Upper lobe of left lung (tissue), 6 donors: ENCODE measurements around the gene IMP3. TPM values are rescaled to one million over a fixed set of nuclear protein-coding genes. Genes with fewer than 3 reads are reported as not detected.

ENCODE experiments used
- ATAC-seq, 2 donors: fragments of 200-7000 bp; cut with Tn5 transposase; one replicate each; pipeline ENCODE4 v1.9.1; 2022; ENCODE audit warnings: mild to moderate bottlenecking in 2 of 2, moderate library complexity in 2 of 2; ENCODE audit not compliant: low FRiP score in 2 of 2
- DNase-seq, 2 donors: peaks; one replicate each; pipeline ENCODE4 v3.0.0-alpha.2; 2019 to 2020
- H3K27ac ChIP-seq, 4 donors: fragments of 200-600 bp; sonication (generic); one replicate each; pipeline ENCODE4 v1.5.1; 2016 to 2019
- H3K27me3 ChIP-seq, 4 donors: fragments of 200-600 bp; sonication (generic); one replicate each; pipeline ENCODE4 v1.5.1; 2017 to 2019
- H3K36me3 ChIP-seq, 4 donors: fragments of 200-600 bp; sonication (generic); one replicate each; pipeline ENCODE4 v1.5.1; 2016 to 2019
- H3K4me1 ChIP-seq, 4 donors: fragments of 200-600 bp; sonication (generic); one replicate each; pipeline ENCODE4 v1.5.1; 2018 to 2019
- H3K4me3 ChIP-seq, 4 donors: fragments of 200-600 bp; sonication (generic); one replicate each; pipeline ENCODE4 v1.5.1; 2017 to 2019; ENCODE audit warnings: mild to moderate bottlenecking in 2 of 4, moderate library complexity in 1 of 4
- H3K9me3 ChIP-seq, 4 donors: fragments of 200-600 bp; sonication (generic); one replicate each; pipeline ENCODE4 v1.5.1; 2018 to 2019
- CTCF ChIP-seq, 6 experiments: fragments of 450-650 bp in 4 of 6; fragments of 200-600 bp in 2 of 6; sonication (generic) in 2 of 6; IDR thresholded peaks; one replicate each; pipeline ENCODE4 v1.5.1; 2016 to 2019; ENCODE audit warnings: antibody characterized with exemption in 6 of 6
- EP300 ChIP-seq, 4 donors: sonication (generic); formaldehyde crosslinking; IDR thresholded peaks; one replicate each; pipeline ENCODE4 v1.5.1; 2017; ENCODE audit warnings: antibody characterized with exemption in 4 of 4, control low read depth in 2 of 4
- POLR2A ChIP-seq, 4 donors: fragments of 450-650 bp; IDR thresholded peaks; one replicate each; pipeline ENCODE4 v1.5.1; 2016 to 2017; ENCODE audit warnings: antibody characterized with exemption in 4 of 4, mild to moderate bottlenecking in 2 of 4
- POLR2AphosphoS5 ChIP-seq, 2 donors: sonication (generic); formaldehyde crosslinking; IDR thresholded peaks; one replicate each; pipeline ENCODE4 v1.5.1; 2017; ENCODE audit warnings: antibody characterized with exemption in 2 of 2
- WGBS, 2 donors: methylation state at CpG; one replicate each; pipeline ENCODE4 v1.1.5; 2017 to 2018; 5-methylcytosine and 5-hydroxymethylcytosine counted together
- total RNA-seq, 6 donors: library from RNA; depleted of rRNA in 4 of 6; stranded (reverse); fragments of >200 nt in 4 of 6; gene quantifications; one replicate each; pipeline versions ENCODE4 v1.1.0 to v1.2.1, GENCODE V29; 2016 to 2021
- donor health status: DM: no; HTN: no; CAD: no; lungs with moderate emphysema.
- donor health status: DM: no; HTN: yes; CAD: no; lungs with severe emphysema.

The IMP3 gene
- total RNA-seq, 6 donors from 2014 or later, result 64.3 to 183 (median 70.2) TPM

DNA sequence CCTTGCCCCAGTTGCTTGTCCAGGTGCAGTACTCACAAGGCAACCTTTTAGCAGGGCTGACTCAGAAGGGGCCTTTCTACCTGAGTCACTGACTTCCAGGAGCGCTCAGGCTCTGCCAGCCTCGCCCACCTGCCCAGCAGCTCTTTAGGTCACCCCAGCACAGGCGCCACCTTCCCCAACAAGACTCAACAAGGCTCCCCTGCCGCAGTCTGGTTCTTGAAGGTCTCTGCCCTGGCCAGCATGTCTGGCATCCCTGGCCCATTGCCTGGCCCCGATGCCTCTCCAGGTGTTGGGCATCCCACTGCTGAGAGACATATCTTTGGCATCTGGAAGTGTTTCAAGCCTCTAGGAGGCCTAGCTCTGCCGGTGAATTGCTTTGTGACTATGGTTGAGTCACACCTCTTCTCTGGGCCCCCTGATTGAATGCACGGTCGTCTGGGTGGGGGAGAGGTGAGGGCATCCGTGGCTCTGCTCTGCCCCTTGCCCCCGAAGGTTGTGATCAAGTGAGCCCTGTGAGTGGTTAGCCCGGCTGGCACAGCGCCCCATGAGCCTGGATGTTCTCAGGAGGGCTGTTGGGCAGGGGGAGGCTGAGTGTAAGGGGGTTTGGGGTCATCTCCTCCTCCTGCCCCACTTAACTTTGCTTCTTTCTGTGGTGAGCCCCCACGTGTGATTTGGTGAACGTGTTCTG, 29.3 kb upstream of the IMP3 start:
- no peak for TF ChIP-seq CTCF (IDR thresholded peaks at IDR 0.05)
- Histone ChIP-seq H3K36me3 (no peaks in the 10 kb centered on the region), H3K9me3 (no peaks in the 10 kb centered on the region), H3K4me3 (no peak overlapping the region), H3K27ac (peak overlapping the region in 2 of 4 donors; percentile 7 to 14), H3K27me3 (no peaks in the 10 kb centered on the region), H3K4me1 (peaks cover 38 to 58% (median 45%) of the 10 kb centered on the region in 4 donors)
- 85 to 94% methylated on average over 8 to 9 of the region's 14 CpGs for WGBS, 2 donors
- DNase-seq, result peak in 1 of 2 donors; percentile 43
- no peak for ATAC-seq

GRCh38 chr15:75666823-75667501, 26.9 kb upstream of the IMP3 start:
- peaks cover 27 to 44% (median 31%) of the 10 kb centered on the region in 4 donors for H3K4me1 ChIP-seq
- H3K27ac ChIP-seq, result peak overlapping the region; percentile 72 to 88 (median 84)
- TF ChIP-seq POLR2A (IDR thresholded peaks at IDR 0.05), result peak in 1 of 4 donors; percentile 25
- TF ChIP-seq CTCF (IDR thresholded peaks at IDR 0.05), result peak in 1 of 6 experiments; percentile 14
- peak; percentile 87 to 95 (median 92) for TF ChIP-seq EP300 (IDR thresholded peaks at IDR 0.05)
- TF ChIP-seq POLR2AphosphoS5 (IDR thresholded peaks at IDR 0.05), result peak; percentile 81 to 92
- peak in 1 of 2 donors; percentile 85 for DNase-seq
- ATAC-seq, result peak; percentile 79 to 81
- no peak overlapping the region for H3K4me3 ChIP-seq
- peaks cover 0 to 10% (median 2%) of the 10 kb centered on the region in 4 donors for H3K36me3 ChIP-seq
- no peaks in the 10 kb centered on the region for H3K9me3 ChIP-seq
- no peaks in the 10 kb centered on the region for H3K27me3 ChIP-seq
- 59 to 60% methylated on average over 4 to 11 of the region's 15 CpGs for WGBS, 2 donors

DNA sequence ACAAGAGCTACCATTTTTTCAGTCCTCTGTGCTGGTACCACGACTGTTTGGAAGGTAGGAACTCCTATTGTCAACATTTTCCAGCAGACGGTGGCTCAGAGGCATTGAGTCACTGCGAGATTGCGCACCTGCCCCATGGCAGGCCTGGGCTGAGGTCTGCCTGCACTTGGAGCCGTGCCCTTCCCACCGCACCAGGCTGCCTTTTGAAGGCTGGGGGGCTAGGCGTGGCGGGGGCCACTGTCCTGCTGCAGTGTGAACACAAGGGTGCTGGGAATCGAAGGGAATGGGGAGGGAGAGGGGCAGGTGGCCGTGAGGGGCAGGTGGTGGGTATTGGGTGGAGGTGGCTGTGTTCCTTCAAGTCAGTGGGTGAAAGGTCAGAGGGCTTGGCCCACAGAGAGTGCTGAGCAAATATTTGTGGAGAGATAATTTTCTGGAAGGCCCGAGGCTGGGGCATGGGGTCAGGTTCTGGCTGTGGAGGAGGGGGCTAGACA, 24.0 kb upstream of the IMP3 start:
- peak overlapping the region in 3 of 4 donors; percentile 63 to 81 (median 81) for H3K27ac ChIP-seq
- H3K4me3 ChIP-seq, result no peak overlapping the region
- no peak for ATAC-seq
- H3K36me3 ChIP-seq, result peaks cover 0 to 19% (median 9%) of the 10 kb centered on the region in 4 donors
- peaks cover 47 to 71% (median 52%) of the 10 kb centered on the region in 4 donors for H3K4me1 ChIP-seq
- no peaks in the 10 kb centered on the region for H3K9me3 ChIP-seq
- WGBS, 2 donors, result 82 to 85% methylated on average over 6 to 11 of the region's 11 CpGs
- DNase-seq, result peak in 1 of 2 donors; percentile 63
- no peaks in the 10 kb centered on the region for H3K27me3 ChIP-seq
- TF ChIP-seq POLR2A (IDR thresholded peaks at IDR 0.05) (no peak), POLR2AphosphoS5 (IDR thresholded peaks at IDR 0.05) (no peak)

DNA sequence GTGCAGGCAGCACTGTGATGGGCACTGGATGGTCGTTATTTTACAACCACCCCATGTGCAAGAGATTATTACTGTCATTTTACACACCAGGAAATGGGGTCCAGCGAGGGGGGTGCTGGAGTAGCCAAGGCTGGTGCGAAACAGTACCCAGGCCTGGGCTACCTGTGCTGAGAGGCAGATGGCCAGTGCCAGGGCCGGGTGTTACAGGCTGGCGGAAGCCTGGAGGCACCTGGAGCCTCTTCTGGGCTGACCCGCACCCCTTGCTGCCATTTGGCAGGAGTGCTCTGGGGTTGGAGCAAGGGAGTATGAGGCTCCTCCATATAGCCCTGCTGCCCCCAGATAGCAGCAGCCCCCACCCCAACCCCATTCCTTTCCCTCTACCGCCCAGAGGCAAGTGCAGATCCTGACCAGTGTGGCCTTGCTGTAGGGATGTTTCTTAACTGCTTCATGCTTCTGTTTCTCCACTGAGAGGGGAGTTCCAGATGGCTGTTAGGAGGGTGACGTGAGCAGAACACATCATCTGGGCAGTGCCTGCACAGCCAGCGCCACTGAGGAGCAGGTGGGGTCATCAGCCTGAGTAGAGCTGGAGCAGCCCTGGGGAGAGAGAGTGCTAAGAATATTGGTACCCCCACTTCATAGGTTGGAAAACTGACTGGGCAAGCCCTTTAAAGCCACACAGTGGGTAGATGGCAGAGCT, 22.9 kb upstream of the IMP3 start:
- ATAC-seq (peak in 1 of 2 donors; percentile 9), DNase-seq (no peak)
- Histone ChIP-seq H3K9me3 (no peaks in the 10 kb centered on the region), H3K4me3 (no peak overlapping the region), H3K4me1 (peaks cover 48 to 71% (median 54%) of the 10 kb centered on the region in 4 donors), H3K36me3 (peaks cover 1 to 29% (median 16%) of the 10 kb centered on the region in 4 donors), H3K27ac (peak overlapping the region; percentile 63 to 84 (median 81)), H3K27me3 (no peaks in the 10 kb centered on the region)
- 86 to 92% methylated on average over 5 to 9 of the region's 9 CpGs for WGBS, 2 donors
- no peak for TF ChIP-seq POLR2AphosphoS5 (IDR thresholded peaks at IDR 0.05)

- H3K4me1 ChIP-seq, result peaks cover 39 to 61% (median 43%) of the 10 kb centered on the region in 4 donors
- H3K27ac ChIP-seq, result peak overlapping the region; percentile 81 to 89 (median 82)
- H3K27me3 ChIP-seq, result no peaks in the 10 kb centered on the region
- peaks cover 4 to 42% (median 22%) of the 10 kb centered on the region in 4 donors for H3K36me3 ChIP-seq
- TF ChIP-seq CTCF (IDR thresholded peaks at IDR 0.05), result no peak
- no peak for TF ChIP-seq POLR2AphosphoS5 (IDR thresholded peaks at IDR 0.05)
- no peak for TF ChIP-seq POLR2A (IDR thresholded peaks at IDR 0.05)
- no peak for TF ChIP-seq EP300 (IDR thresholded peaks at IDR 0.05)
- ATAC-seq (no peak), DNase-seq (no peak)
- WGBS, 2 donors, result 58 to 78% methylated on average over 3 of the region's 3 CpGs
- H3K9me3 ChIP-seq, result no peaks in the 10 kb centered on the region
- H3K4me3 ChIP-seq, result no peak overlapping the region
These were observed 21.7 kb upstream of the IMP3 start for GRCh38 chr15:75661756-75662140.
